WERI-Rb-1 (cell line): ENCODE measurements around the gene KRTAP19-2.

ENCODE experiments used
- DNase-seq: peaks from one replicate; pipeline ENCODE4 v3.0.0-alpha.2; 2020
- H3K27ac ChIP-seq: fragments of 250-450 bp; sonication (Bioruptor Pico); 2 replicates; pipeline ENCODE4 v1.5.1; 2020; ENCODE audit warnings: mild to moderate bottlenecking, moderate library complexity
- H3K27me3 ChIP-seq: fragments of 250-450 bp; sonication (Bioruptor Pico); 2 replicates; pipeline ENCODE4 v1.5.1; 2021; ENCODE audit warnings: mild to moderate bottlenecking, low read depth, moderate library complexity; ENCODE audit not compliant: insufficient read depth, severe bottlenecking
- H3K36me3 ChIP-seq: fragments of 250-450 bp; sonication (Bioruptor Pico); 2 replicates; pipeline ENCODE4 v1.5.1; 2020; ENCODE audit warnings: mild to moderate bottlenecking, moderate library complexity
- H3K4me3 ChIP-seq: 2 replicates; pipeline ENCODE4 v1.5.1; 2011; ENCODE audit warnings: low read depth, mild to moderate bottlenecking, control low read depth, low read length
- H3K9me3 ChIP-seq: fragments of 250-450 bp; sonication (Bioruptor Pico); 2 replicates; pipeline ENCODE4 v1.5.1; 2021; ENCODE audit warnings: mild to moderate bottlenecking, moderate library complexity; ENCODE audit not compliant: severe bottlenecking
- TF ChIP-seq, protein P1 (sequence below): IDR thresholded peaks from 2 replicates; pipeline ENCODE4 v1.5.1; 2011; ENCODE audit warnings: low read depth, mild to moderate bottlenecking, control low read depth, inconsistent platforms, low read length

KRTAP19-2 gene

GRCh38 chr21:30443226-30443625, 44.0 kb downstream of the KRTAP19-2 start:
- H3K4me3 ChIP-seq = no peak overlapping the region
- peaks cover 94% of the 10 kb centered on the region for H3K27me3 ChIP-seq
- no peak overlapping the region for H3K27ac ChIP-seq
- no peak for DNase-seq
- H3K9me3 ChIP-seq = no peaks in the 10 kb centered on the region
- TF ChIP-seq, protein P1, sequence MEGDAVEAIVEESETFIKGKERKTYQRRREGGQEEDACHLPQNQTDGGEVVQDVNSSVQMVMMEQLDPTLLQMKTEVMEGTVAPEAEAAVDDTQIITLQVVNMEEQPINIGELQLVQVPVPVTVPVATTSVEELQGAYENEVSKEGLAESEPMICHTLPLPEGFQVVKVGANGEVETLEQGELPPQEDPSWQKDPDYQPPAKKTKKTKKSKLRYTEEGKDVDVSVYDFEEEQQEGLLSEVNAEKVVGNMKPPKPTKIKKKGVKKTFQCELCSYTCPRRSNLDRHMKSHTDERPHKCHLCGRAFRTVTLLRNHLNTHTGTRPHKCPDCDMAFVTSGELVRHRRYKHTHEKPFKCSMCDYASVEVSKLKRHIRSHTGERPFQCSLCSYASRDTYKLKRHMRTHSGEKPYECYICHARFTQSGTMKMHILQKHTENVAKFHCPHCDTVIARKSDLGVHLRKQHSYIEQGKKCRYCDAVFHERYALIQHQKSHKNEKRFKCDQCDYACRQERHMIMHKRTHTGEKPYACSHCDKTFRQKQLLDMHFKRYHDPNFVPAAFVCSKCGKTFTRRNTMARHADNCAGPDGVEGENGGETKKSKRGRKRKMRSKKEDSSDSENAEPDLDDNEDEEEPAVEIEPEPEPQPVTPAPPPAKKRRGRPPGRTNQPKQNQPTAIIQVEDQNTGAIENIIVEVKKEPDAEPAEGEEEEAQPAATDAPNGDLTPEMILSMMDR = no peak
- H3K36me3 ChIP-seq = no peaks in the 10 kb centered on the region

DNA sequence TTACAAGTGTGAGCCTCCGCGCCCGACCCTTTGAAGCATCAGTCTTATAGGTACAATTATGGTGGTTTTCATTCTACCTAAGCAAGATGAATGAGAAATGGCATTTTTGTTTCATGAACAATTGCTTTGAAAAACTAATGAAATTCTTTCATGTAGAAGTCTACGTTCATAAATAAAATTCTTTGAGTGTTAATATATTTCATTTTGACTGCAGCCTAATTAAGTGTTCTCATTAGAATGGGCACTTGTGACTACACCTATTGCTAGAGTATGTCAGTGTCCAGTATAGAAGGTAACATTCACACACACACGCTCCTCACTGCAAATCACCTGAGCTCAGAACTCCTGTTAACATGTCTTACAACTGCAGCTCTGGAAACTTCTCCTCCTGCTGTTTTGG, 47.3 kb downstream of the KRTAP19-2 start, which contains the start of gene KRTAP15-1:
Gene KRTAP15-1 (plus strand): TSS at position 301 of the 400 bp plus-strand sequence. CDS start 53 bp downstream, at position 354.
- Histone ChIP-seq H3K4me3 (no peak within 1 kb of the TSS), H3K9me3 (no peaks in the 10 kb centered on the region), H3K27me3 (peaks cover 89% of the 10 kb centered on the region), H3K27ac (no peak within 1 kb of the TSS), H3K36me3 (no peaks in the 10 kb centered on the region)
- DNase-seq = no peak
- TF ChIP-seq, protein P1 = no peak
